Stimulated activated CD4-positive, alpha-beta T cell treated with anti-CD3 and anti-CD28 coated beads, Interleukin-12 subunit alpha, Interleukin-12 subunit beta, amount 100 ng/mL, for 48 hours (primary cell): Measurements from ENCODE around the gene CASP8.

Source experiments
- DNase-seq, 3 donors: peaks; one replicate each; pipeline ENCODE4 v3.0.0-alpha.2; 2020; ENCODE audit warnings: low read depth in 2 of 3, low spot score in 1 of 3

The CASP8 gene

GRCh38 chr2:201329409-201329808, 69.1 kb downstream of the CASP8 start:
- no peak for DNase-seq
